HepG2 (cell line): ENCODE results near the gene PPAT. TPM values are rescaled to one million over a fixed set of nuclear protein-coding genes. Genes with fewer than 3 reads are reported as not detected.

ENCODE experiments used
- AHR ChIP-seq: IDR thresholded peaks from 2 replicates; pipeline ENCODE4 v1.6.1; 2018; ENCODE audit warnings: missing genetic modification reagents, missing compliant biosample characterization
- HES4 ChIP-seq: sonication (generic); formaldehyde crosslinking; IDR thresholded peaks from 2 replicates; pipeline ENCODE4 v1.9.0; 2021; ENCODE audit warnings: mild to moderate bottlenecking, missing genetic modification reagents, borderline replicate concordance
- MED1 ChIP-seq: sonication (generic); formaldehyde crosslinking; IDR thresholded peaks from 2 replicates; pipeline ENCODE4 v1.4.0; 2020; ENCODE audit warnings: missing genetic modification reagents
- NFIC ChIP-seq: IDR thresholded peaks from 2 replicates; pipeline ENCODE4 v1.6.1; 2012; ENCODE audit warnings: mild to moderate bottlenecking, low read length, inconsistent platforms
- REPIN1 ChIP-seq: sonication (generic); formaldehyde crosslinking; IDR thresholded peaks from 2 replicates; pipeline ENCODE4 v1.8.0; 2022; ENCODE audit warnings: missing genetic modification reagents, low read depth, mild to moderate bottlenecking, borderline replicate concordance
- TBL1XR1 ChIP-seq: fragments of 150-350 bp; IDR thresholded peaks from 2 replicates; pipeline ENCODE4 v1.6.1; 2014; ENCODE audit warnings: borderline replicate concordance, low read length; ENCODE audit not compliant: partially characterized antibody
- YEATS2 ChIP-seq: sonication (generic); formaldehyde crosslinking; IDR thresholded peaks from 2 replicates; pipeline ENCODE4 v1.4.0; 2020; ENCODE audit warnings: missing genetic modification reagents, borderline replicate concordance
- ZFP82 ChIP-seq: sonication (generic); formaldehyde crosslinking; IDR thresholded peaks from 2 replicates; pipeline ENCODE4 v1.5.1; 2020; ENCODE audit warnings: mild to moderate bottlenecking, missing genetic modification reagents, borderline replicate concordance
- ZNF441 ChIP-seq: sonication (generic); formaldehyde crosslinking; IDR thresholded peaks from 2 replicates; pipeline ENCODE4 v1.7.0; 2021; ENCODE audit warnings: missing genetic modification reagents, borderline replicate concordance
- ZNF777 ChIP-seq: sonication (generic); formaldehyde crosslinking; IDR thresholded peaks from 2 replicates; pipeline ENCODE4 v1.4.0; 2020; ENCODE audit warnings: missing genetic modification reagents
- polyA plus RNA-seq, 8 experiments: library from polyadenylated mRNA; depleted of rRNA in 3 of 8; stranded (reverse) in 7 of 8; unstranded in 1 of 8; fragments of >200 nt; fragmentation: Illumina TruSeq in 4 of 8; extraction: Trizol in 4 of 8; gene quantifications; 2 replicates each; pipeline versions ENCODE4 v1.2.1 to v1.2.3, GENCODE V29; 2011 to 2016; ENCODE audit warnings: low read depth in 4 of 8, missing spikeins in 1 of 8, mixed read lengths in 1 of 8; ENCODE audit not compliant: insufficient read depth in 1 of 8
- total RNA-seq, 5 experiments: library from RNA; depleted of rRNA; stranded (reverse); fragments of >200 nt; fragmentation: Illumina TruSeq; extraction: Trizol; gene quantifications; 2 replicates each; pipeline ENCODE4 v1.2.3, GENCODE V29; 2016; ENCODE audit warnings: low read depth in 1 of 5
- TF ChIP-seq, protein P1 (sequence below): sonication (generic); formaldehyde crosslinking; IDR thresholded peaks from 2 replicates; pipeline ENCODE4 v1.4.0; 2020; ENCODE audit warnings: missing genetic modification reagents, mild to moderate bottlenecking, borderline replicate concordance
- TF ChIP-seq, protein P2 (sequence below): sonication (generic); formaldehyde crosslinking; IDR thresholded peaks from 2 replicates; pipeline ENCODE4; 2020; ENCODE audit warnings: missing genetic modification reagents, mild to moderate bottlenecking, borderline replicate concordance
- TF ChIP-seq, protein P3 (sequence below): sonication (generic); formaldehyde crosslinking; IDR thresholded peaks from 2 replicates; pipeline ENCODE4 v1.8.1; 2023; ENCODE audit warnings: mild to moderate bottlenecking, moderate library complexity, missing genetic modification reagents
- TF ChIP-seq, protein P4 (sequence below), 2 experiments: sonication (generic) in 1 of 2; formaldehyde crosslinking in 1 of 2; IDR thresholded peaks; 2 replicates each; pipeline versions ENCODE4 v1.4.0 to v1.6.1; 2018 to 2020; ENCODE audit warnings: missing genetic modification reagents in 2 of 2, borderline replicate concordance in 1 of 2, low read depth in 1 of 2, mild to moderate bottlenecking in 1 of 2, missing biosample characterization in 1 of 2

PPAT gene
- total and polyA plus RNA-seq, 2 of the 13 experiments (the other 11 are each of a cell fraction or from before 2014, with no cell fraction given), result 16.9 to 62.6 TPM

DNA sequence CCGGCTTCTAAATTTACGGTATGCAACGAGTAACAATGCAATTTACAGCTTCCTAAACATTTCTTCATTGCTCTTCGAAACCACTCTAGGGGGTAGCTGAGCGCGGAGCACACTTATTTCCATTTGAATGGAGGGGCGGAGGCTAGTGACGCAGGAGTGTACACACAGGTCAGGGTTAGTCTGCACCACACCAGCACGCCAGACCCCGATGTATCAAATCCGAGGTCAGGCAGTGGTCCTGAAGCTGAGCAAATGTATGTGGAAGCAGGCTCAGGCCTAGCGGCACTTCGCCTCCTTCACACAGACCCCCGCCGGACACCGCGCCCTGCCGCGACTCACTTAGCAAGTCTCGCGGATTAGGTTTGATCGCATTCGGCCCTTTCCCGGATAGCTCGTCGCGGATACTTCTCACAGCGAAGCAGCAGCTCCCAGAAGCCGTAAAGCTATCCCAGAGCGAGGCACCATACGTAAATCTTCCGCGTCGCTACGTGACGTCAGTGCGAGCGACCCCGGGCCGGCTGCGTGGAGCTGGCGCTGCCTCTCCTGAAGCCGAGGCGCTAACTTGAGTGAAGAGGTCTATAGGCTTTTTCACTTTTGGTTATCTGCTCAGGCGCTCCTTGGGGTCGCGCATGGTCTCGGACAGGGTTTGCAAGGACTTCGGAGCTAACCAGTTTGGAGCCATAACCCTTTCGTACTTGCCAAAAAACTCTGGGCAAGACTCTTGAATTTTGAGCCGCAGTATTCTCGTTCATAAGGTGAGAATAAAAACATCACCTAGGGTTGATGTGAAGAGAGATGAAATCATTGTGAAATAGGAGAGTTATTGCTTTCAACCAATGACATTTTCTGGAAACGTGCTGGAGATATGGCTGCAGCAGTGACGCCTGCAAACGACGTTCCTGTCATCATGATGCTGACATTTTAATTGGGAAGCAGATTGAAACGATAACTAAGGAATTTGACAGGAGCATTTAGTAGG, 48.1 kb downstream of the PPAT start, which contains the start of gene AASDH (continued):
- TF ChIP-seq, protein P1, sequence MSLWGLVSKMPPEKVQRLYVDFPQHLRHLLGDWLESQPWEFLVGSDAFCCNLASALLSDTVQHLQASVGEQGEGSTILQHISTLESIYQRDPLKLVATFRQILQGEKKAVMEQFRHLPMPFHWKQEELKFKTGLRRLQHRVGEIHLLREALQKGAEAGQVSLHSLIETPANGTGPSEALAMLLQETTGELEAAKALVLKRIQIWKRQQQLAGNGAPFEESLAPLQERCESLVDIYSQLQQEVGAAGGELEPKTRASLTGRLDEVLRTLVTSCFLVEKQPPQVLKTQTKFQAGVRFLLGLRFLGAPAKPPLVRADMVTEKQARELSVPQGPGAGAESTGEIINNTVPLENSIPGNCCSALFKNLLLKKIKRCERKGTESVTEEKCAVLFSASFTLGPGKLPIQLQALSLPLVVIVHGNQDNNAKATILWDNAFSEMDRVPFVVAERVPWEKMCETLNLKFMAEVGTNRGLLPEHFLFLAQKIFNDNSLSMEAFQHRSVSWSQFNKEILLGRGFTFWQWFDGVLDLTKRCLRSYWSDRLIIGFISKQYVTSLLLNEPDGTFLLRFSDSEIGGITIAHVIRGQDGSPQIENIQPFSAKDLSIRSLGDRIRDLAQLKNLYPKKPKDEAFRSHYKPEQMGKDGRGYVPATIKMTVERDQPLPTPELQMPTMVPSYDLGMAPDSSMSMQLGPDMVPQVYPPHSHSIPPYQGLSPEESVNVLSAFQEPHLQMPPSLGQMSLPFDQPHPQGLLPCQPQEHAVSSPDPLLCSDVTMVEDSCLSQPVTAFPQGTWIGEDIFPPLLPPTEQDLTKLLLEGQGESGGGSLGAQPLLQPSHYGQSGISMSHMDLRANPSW (CRISPR knock-in tag), result peak; percentile 76; the same call in 1 of the 2 replicates
- TF ChIP-seq MED1, result peak; percentile 54; the same call in 1 of the 2 replicates
- TF ChIP-seq, protein P2, sequence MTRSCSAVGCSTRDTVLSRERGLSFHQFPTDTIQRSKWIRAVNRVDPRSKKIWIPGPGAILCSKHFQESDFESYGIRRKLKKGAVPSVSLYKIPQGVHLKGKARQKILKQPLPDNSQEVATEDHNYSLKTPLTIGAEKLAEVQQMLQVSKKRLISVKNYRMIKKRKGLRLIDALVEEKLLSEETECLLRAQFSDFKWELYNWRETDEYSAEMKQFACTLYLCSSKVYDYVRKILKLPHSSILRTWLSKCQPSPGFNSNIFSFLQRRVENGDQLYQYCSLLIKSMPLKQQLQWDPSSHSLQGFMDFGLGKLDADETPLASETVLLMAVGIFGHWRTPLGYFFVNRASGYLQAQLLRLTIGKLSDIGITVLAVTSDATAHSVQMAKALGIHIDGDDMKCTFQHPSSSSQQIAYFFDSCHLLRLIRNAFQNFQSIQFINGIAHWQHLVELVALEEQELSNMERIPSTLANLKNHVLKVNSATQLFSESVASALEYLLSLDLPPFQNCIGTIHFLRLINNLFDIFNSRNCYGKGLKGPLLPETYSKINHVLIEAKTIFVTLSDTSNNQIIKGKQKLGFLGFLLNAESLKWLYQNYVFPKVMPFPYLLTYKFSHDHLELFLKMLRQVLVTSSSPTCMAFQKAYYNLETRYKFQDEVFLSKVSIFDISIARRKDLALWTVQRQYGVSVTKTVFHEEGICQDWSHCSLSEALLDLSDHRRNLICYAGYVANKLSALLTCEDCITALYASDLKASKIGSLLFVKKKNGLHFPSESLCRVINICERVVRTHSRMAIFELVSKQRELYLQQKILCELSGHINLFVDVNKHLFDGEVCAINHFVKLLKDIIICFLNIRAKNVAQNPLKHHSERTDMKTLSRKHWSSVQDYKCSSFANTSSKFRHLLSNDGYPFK (CRISPR knock-in tag), result peak; percentile 93
- TF ChIP-seq REPIN1 (CRISPR knock-in tag), result peak; percentile 76
- TF ChIP-seq NFIC, result peak; percentile 22; the same call in 1 of the 2 replicates
- TF ChIP-seq, protein P3, sequence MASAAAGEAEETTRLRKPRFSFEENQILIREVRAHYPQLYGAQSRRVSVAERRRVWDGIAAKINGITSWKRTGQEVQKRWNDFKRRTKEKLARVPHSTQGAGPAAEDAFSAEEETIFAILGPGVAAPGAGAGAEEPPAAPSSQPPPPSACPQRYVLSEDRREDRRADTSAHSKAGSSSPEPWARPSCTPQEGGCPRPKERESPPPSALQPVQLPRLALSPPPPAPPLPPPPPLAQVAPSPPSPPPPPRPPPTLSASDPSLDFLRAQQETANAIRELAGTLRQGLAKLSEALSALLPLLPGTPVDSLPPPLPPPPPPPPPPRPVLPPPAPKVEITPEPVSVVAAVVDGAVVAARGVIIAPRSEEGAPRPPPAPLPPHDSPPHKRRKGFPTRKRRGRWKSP (CRISPR knock-in tag), result peak; percentile 88
- TF ChIP-seq AHR (CRISPR knock-in tag), result peak; percentile 84; the same call in 1 of the 2 replicates
- TF ChIP-seq, protein P4, sequence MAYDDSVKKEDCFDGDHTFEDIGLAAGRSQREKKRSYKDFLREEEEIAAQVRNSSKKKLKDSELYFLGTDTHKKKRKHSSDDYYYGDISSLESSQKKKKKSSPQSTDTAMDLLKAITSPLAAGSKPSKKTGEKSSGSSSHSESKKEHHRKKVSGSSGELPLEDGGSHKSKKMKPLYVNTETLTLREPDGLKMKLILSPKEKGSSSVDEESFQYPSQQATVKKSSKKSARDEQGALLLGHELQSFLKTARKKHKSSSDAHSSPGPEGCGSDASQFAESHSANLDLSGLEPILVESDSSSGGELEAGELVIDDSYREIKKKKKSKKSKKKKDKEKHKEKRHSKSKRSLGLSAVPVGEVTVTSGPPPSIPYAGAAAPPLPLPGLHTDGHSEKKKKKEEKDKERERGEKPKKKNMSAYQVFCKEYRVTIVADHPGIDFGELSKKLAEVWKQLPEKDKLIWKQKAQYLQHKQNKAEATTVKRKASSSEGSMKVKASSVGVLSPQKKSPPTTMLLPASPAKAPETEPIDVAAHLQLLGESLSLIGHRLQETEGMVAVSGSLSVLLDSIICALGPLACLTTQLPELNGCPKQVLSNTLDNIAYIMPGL (CRISPR knock-in tag; IDR thresholded peaks at IDR 0.05; ENCODE audit: borderline replicate concordance in 1 of 2, low read depth in 1 of 2), result peak; percentile 79 to 86
- TF ChIP-seq YEATS2 (CRISPR knock-in tag), result peak; percentile 95
- TF ChIP-seq ZNF777 (CRISPR knock-in tag), result peak; percentile 63; the same call in 1 of the 2 replicates
- peak; percentile 60; the same call in 1 of the 2 replicates for TF ChIP-seq ZFP82 (CRISPR knock-in tag)
- no peak for TF ChIP-seq ZNF441 (CRISPR knock-in tag)
- peak; percentile 18 for TF ChIP-seq TBL1XR1
- peak; percentile 77; the same call in 1 of the 2 replicates for TF ChIP-seq HES4 (CRISPR knock-in tag)
